H9 (cell line): ENCODE measurements around the gene SIX1. TPM values are rescaled to one million over a fixed set of nuclear protein-coding genes. Genes with fewer than 3 reads are reported as not detected.
A peak's percentile ranks its signal among the peaks of the same experiment; 100 is the strongest.

Source experiments
- DNase-seq: peaks from one replicate; pipeline ENCODE4 v3.0.0-alpha.2; 2017
- H2AFZ ChIP-seq: one replicate; pipeline ENCODE4 v1.6.1; 2013; ENCODE audit warnings: mild to moderate bottlenecking, low read length, control low read depth, moderate library complexity
- H2AK5ac ChIP-seq: 2 replicates; pipeline ENCODE4 v1.6.1; 2013; ENCODE audit warnings: low read length, control low read depth, mixed read lengths; ENCODE audit not compliant: insufficient read length
- H2BK120ac ChIP-seq: one replicate; pipeline ENCODE4 v1.6.1; 2013; ENCODE audit warnings: low read depth, mild to moderate bottlenecking, low read length, control low read depth, inconsistent platforms; ENCODE audit not compliant: poor library complexity, severe bottlenecking
- H2BK12ac ChIP-seq: 2 replicates; pipeline ENCODE4 v1.6.1; 2013; ENCODE audit warnings: low read length, control low read depth, mixed read lengths, low read depth; ENCODE audit not compliant: insufficient read length
- H2BK15ac ChIP-seq: 2 replicates; pipeline ENCODE4 v1.6.1; 2013; ENCODE audit warnings: low read depth, low read length, control low read depth
- H2BK20ac ChIP-seq: one replicate; pipeline ENCODE4 v1.6.1; 2013; ENCODE audit warnings: low read depth, mild to moderate bottlenecking, low read length, control low read depth, inconsistent platforms; ENCODE audit not compliant: poor library complexity, severe bottlenecking
- H2BK5ac ChIP-seq: 2 replicates; pipeline ENCODE4 v1.6.1; 2013; ENCODE audit warnings: low read length, control low read depth, mixed read lengths; ENCODE audit not compliant: insufficient read length
- H3K14ac ChIP-seq: 2 replicates; pipeline ENCODE4 v1.6.1; 2013; ENCODE audit warnings: low read length, control low read depth; ENCODE audit not compliant: insufficient read depth
- H3K18ac ChIP-seq: 2 replicates; pipeline ENCODE4 v1.6.1; 2013; ENCODE audit warnings: low read depth, mild to moderate bottlenecking, mixed read lengths, low read length, control low read depth; ENCODE audit not compliant: insufficient read length
- H3K23ac ChIP-seq: 2 replicates; pipeline ENCODE4 v1.6.1; 2013; ENCODE audit warnings: low read length, control low read depth, mixed read lengths, low read depth; ENCODE audit not compliant: insufficient read length
- H3K23me2 ChIP-seq: 2 replicates; pipeline ENCODE4 v1.6.1; 2013; ENCODE audit warnings: low read depth, mild to moderate bottlenecking, mixed read lengths, low read length, control low read depth; ENCODE audit not compliant: insufficient read length, poor library complexity, severe bottlenecking
- H3K27ac ChIP-seq: 2 replicates; pipeline ENCODE4 v1.5.1; 2013; ENCODE audit warnings: low read length, control low read depth, mixed read lengths, low read depth; ENCODE audit not compliant: insufficient read length
- H3K27me3 ChIP-seq: 2 replicates; pipeline ENCODE4 v1.6.1; 2013; ENCODE audit warnings: low read length, control low read depth, inconsistent platforms; ENCODE audit not compliant: insufficient read depth
- H3K4ac ChIP-seq: 2 replicates; pipeline ENCODE4 v1.6.1; 2013; ENCODE audit warnings: low read depth, mild to moderate bottlenecking, control low read depth, inconsistent platforms, low read length, moderate library complexity
- H3K4me1 ChIP-seq: 2 replicates; pipeline ENCODE4 v1.6.1; 2013; ENCODE audit warnings: low read length, control low read depth, inconsistent platforms; ENCODE audit not compliant: insufficient read depth
- H3K4me2 ChIP-seq: 2 replicates; pipeline ENCODE4 v1.6.1; 2013; ENCODE audit warnings: low read length, control low read depth, mixed read lengths; ENCODE audit not compliant: insufficient read length, insufficient read depth
- H3K56ac ChIP-seq: 2 replicates; pipeline ENCODE4 v1.6.1; 2013; ENCODE audit warnings: low read depth, mild to moderate bottlenecking, mixed read lengths, low read length, control low read depth; ENCODE audit not compliant: insufficient read length
- H3K79me1 ChIP-seq: 2 replicates; pipeline ENCODE4 v1.6.1; 2013; ENCODE audit warnings: low read depth, mild to moderate bottlenecking, moderate library complexity, low read length, control low read depth, inconsistent platforms; ENCODE audit not compliant: insufficient read depth, poor library complexity, severe bottlenecking
- H3K79me2 ChIP-seq: 2 replicates; pipeline ENCODE4 v1.6.1; 2013; ENCODE audit warnings: low read length, control low read depth, inconsistent platforms; ENCODE audit not compliant: insufficient read depth
- H3K9ac ChIP-seq: 2 replicates; pipeline ENCODE4 v1.6.1; 2013; ENCODE audit warnings: low read length, control low read depth, mixed read lengths; ENCODE audit not compliant: insufficient read length; ENCODE audit errors: extremely low read depth
- H3K9me3 ChIP-seq: one replicate; pipeline ENCODE4 v1.6.1; 2013; ENCODE audit warnings: low read depth, low read length, inconsistent platforms; ENCODE audit not compliant: control insufficient read depth
- H3T11ph ChIP-seq: one replicate; pipeline ENCODE4 v1.6.1; 2013; ENCODE audit warnings: mild to moderate bottlenecking, low read length, control low read depth, inconsistent platforms
- H4K20me1 ChIP-seq: one replicate; pipeline ENCODE4 v1.6.1; 2013; ENCODE audit not compliant: control insufficient read depth, insufficient read length, insufficient read depth
- H4K5ac ChIP-seq: 2 replicates; pipeline ENCODE4 v1.6.1; 2013; ENCODE audit warnings: low read depth, mild to moderate bottlenecking, mixed read lengths, low read length, control low read depth; ENCODE audit not compliant: insufficient read length
- H4K8ac ChIP-seq: replicated peaks from 2 replicates; pipeline ENCODE4 v1.6.1; 2013; ENCODE audit warnings: low read length, control low read depth, mixed read lengths, low read depth; ENCODE audit not compliant: insufficient read length
- H4K91ac ChIP-seq: 2 replicates; pipeline ENCODE4 v1.6.1; 2013; ENCODE audit warnings: low read depth, mild to moderate bottlenecking, moderate library complexity, mixed read lengths, low read length, control low read depth; ENCODE audit not compliant: insufficient read length
- H3K27ac Mint-ChIP-seq, 3 experiments: 2 replicates in 2 of 3; 3 replicates in 1 of 3; pipeline ENCODE4 v1.8.0; 2020 to 2021; ENCODE audit warnings: mixed read lengths in 3 of 3, mild to moderate bottlenecking in 1 of 3, moderate library complexity in 1 of 3
- H3K27me3 Mint-ChIP-seq: 2 replicates; pipeline ENCODE4 v1.8.0; 2021; ENCODE audit warnings: low read depth, mild to moderate bottlenecking, moderate library complexity, mixed read lengths
- H3K36me3 Mint-ChIP-seq, 3 experiments: 2 replicates in 2 of 3; 3 replicates in 1 of 3; pipeline ENCODE4 v1.8.0; 2020 to 2021; ENCODE audit warnings: low read depth in 3 of 3, mixed read lengths in 3 of 3; ENCODE audit not compliant: insufficient read depth in 1 of 3
- H3K4me1 Mint-ChIP-seq, 2 experiments: 2 replicates each; pipeline ENCODE4 v1.8.0; 2020; ENCODE audit warnings: mixed read lengths in 2 of 2
- H3K4me3 Mint-ChIP-seq, 2 experiments: 2 replicates in 1 of 2; 3 replicates in 1 of 2; pipeline ENCODE4 v1.8.0; 2020 to 2021; ENCODE audit warnings: mild to moderate bottlenecking in 2 of 2, mixed read lengths in 2 of 2, moderate library complexity in 1 of 2
- H3K9me3 Mint-ChIP-seq, 2 experiments: 2 replicates in 1 of 2; 3 replicates in 1 of 2; pipeline ENCODE4 v1.8.0; 2020; ENCODE audit warnings: mild to moderate bottlenecking in 2 of 2, mixed read lengths in 2 of 2, moderate library complexity in 1 of 2
- WGBS: extraction: QIAGEN DNeasy Blood & Tissue Kit; methylation state at CpG from one replicate; pipeline ENCODE4 v1.1.7; 2013; ENCODE audit warnings: missing lambda C conversion rate, low lambda C conversion rate, mixed read lengths; ENCODE audit not compliant: insufficient read length; ENCODE audit errors: extremely low coverage; 5-methylcytosine and 5-hydroxymethylcytosine counted together
- total RNA-seq: library from RNA; stranded (reverse); gene quantifications from 2 replicates; pipeline ENCODE4 v1.2.1, GENCODE V29; 2021
- TF ChIP-seq, protein P1 (sequence below): fragments of 200-600 bp; sonication (generic); conservative IDR thresholded peaks from 3 replicates; pipeline ENCODE4 v1.8.0; 2021; ENCODE audit warnings: antibody characterized with exemption, mild to moderate bottlenecking

SIX1 gene
- total RNA-seq, 1 experiment from 2014 or later, result 0.17 TPM

DNA sequence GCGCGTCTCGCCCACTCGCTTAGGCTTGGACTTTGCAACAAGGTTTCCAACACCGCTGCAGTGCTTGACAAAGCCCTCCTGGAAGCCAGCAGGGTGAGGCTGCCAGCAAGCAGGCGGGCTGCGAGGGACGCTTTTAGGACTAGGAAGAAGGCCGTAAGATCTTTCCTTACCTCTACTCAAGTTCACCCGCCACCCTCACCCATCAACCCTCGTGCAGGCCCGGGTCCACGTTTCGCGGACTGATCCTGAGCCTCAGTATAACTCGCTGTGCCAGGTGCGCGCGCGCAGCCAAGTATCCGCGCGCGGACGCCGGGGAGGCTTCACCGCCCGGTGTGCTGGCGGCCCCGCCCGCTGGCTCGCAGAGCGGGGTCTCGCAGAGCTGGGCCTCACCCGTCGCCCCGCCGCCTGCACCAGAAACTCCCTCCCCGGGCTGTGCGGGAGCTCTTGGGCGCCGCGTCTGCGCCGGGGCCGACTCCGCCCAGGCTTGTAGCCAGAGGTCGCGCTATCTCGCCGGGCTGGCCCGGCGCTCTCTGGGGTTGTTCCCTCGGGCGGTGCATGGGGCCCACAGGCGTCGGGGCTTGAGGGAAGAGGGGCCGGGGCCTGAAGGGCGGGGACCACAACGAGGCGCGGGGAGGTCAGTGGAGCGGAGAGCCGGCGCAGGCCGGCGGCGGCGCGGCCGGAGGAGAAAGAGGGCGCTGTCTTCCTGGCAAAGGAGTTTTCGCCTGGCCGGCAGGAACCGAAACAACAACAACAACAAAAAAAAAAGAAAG is 7.6 kb upstream of the SIX1 start:
- no CpG with 5 or more reads among the region's 75 CpGs for WGBS

More for the DNA sequence above, 7.6 kb upstream of the SIX1 start:
- DNase-seq, result peak; percentile 78
- H3K9me3 ChIP-seq, result no peaks in the 10 kb centered on the region
- no peak overlapping the region for H4K5ac ChIP-seq
- no peak overlapping the region for H2BK120ac ChIP-seq
- H3K9ac ChIP-seq, result no peak overlapping the region
- peaks cover 30% of the 10 kb centered on the region for H3K23me2 ChIP-seq
- H3K18ac ChIP-seq, result no peak overlapping the region
- H2BK5ac ChIP-seq, result no peak overlapping the region
- no peak overlapping the region for H2BK20ac ChIP-seq
- peak overlapping the region; percentile 84 to 89 for H3K4me3 Mint-ChIP-seq
- no peak overlapping the region for H2AK5ac ChIP-seq
- H3K4me1 Mint-ChIP-seq, result peaks cover 47 to 64% of the 10 kb centered on the region in 2 experiments
- H3K4me2 ChIP-seq, result peak overlapping the region; percentile 84
- H2AFZ ChIP-seq, result no peak overlapping the region
- H3K4ac ChIP-seq, result no peak overlapping the region
- no peak overlapping the region for H4K91ac ChIP-seq
- no peak overlapping the region for H2BK15ac ChIP-seq
- TF ChIP-seq, protein P1, sequence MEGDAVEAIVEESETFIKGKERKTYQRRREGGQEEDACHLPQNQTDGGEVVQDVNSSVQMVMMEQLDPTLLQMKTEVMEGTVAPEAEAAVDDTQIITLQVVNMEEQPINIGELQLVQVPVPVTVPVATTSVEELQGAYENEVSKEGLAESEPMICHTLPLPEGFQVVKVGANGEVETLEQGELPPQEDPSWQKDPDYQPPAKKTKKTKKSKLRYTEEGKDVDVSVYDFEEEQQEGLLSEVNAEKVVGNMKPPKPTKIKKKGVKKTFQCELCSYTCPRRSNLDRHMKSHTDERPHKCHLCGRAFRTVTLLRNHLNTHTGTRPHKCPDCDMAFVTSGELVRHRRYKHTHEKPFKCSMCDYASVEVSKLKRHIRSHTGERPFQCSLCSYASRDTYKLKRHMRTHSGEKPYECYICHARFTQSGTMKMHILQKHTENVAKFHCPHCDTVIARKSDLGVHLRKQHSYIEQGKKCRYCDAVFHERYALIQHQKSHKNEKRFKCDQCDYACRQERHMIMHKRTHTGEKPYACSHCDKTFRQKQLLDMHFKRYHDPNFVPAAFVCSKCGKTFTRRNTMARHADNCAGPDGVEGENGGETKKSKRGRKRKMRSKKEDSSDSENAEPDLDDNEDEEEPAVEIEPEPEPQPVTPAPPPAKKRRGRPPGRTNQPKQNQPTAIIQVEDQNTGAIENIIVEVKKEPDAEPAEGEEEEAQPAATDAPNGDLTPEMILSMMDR, result peak; percentile 67
- peaks cover 72% of the 10 kb centered on the region for H3K27me3 ChIP-seq
- H3T11ph ChIP-seq, result no peak overlapping the region
- peaks cover 8% of the 10 kb centered on the region for H3K4me1 ChIP-seq
- no peak overlapping the region for H4K8ac ChIP-seq
- peaks cover 100% of the 10 kb centered on the region for H3K27me3 Mint-ChIP-seq
- H3K36me3 Mint-ChIP-seq, result no peaks in the 10 kb centered on the region; a peak in 1 of 7 replicates
- no peak overlapping the region for H3K14ac ChIP-seq
- H3K56ac ChIP-seq, result no peak overlapping the region
- H3K27ac Mint-ChIP-seq, result peak overlapping the region in 1 of 3 experiments; percentile 50; a peak in 2 of 7 replicates
- no peak overlapping the region for H3K23ac ChIP-seq
- no peak overlapping the region for H2BK12ac ChIP-seq
- H3K9me3 Mint-ChIP-seq, result no peaks in the 10 kb centered on the region; a peak in 2 of 5 replicates
- H3K27ac ChIP-seq, result no peak overlapping the region
- H3K79me2 ChIP-seq, result no peaks in the 10 kb centered on the region
- no peaks in the 10 kb centered on the region for H3K79me1 ChIP-seq
- H4K20me1 ChIP-seq, result no peaks in the 10 kb centered on the region
